ENCODE data around the gene ARVCF. TPM values are rescaled to one million over a fixed set of nuclear protein-coding genes. Genes with fewer than 3 reads are reported as not detected.

The ARVCF gene
- total RNA-seq, 1 donor from 2014 or later: 74.5 TPM

DNA sequence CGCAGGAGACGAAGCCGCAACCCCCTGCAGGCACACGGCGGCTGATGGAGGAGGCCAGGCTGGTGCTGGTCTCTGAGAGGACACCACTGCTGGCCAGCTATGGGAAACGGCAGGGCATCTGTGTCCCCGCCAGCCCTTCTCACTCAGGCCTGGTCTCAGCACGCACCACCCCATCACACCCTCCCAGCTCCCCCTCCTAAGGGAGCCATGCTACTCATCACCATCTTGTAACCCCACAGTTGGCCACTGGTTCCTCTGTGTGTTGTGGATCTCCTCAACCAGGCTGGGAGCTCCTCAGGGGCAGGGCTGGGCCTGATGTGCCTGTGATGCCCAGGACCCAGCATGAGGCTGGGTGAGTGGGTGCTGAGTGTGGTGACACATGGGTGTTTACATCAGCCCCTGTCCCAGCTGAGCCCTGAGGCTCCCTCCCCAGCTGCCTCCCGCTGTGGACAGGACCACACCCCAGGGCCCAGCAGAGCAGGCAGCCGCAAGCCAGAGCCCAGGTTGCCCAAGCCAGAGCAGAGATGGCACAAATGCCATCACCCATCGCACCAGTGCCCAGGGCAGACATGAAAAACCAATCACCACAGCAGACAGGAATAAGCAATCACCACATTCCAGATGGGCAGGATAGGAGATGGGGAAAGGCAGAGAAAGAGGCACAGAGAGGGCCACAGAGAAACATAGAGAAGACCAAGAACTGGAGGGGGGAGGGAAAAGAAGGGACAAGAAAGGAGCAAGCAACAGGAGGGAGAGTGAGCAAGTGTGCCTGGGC lies 8.2 kb downstream of the ARVCF start:
- Histone ChIP-seq H3K4me3 (ENCODE audit: low read depth, low read length) (no peak overlapping the region), H3K27me3 (ENCODE audit: control insufficient read depth, insufficient read depth, low read length) (no peaks in the 10 kb centered on the region), H3K36me3 (ENCODE audit: control insufficient read depth, insufficient read depth, low read length) (no peaks in the 10 kb centered on the region)
- no peak for DNase-seq (ENCODE audit: low read depth)
- TF ChIP-seq, protein P1, sequence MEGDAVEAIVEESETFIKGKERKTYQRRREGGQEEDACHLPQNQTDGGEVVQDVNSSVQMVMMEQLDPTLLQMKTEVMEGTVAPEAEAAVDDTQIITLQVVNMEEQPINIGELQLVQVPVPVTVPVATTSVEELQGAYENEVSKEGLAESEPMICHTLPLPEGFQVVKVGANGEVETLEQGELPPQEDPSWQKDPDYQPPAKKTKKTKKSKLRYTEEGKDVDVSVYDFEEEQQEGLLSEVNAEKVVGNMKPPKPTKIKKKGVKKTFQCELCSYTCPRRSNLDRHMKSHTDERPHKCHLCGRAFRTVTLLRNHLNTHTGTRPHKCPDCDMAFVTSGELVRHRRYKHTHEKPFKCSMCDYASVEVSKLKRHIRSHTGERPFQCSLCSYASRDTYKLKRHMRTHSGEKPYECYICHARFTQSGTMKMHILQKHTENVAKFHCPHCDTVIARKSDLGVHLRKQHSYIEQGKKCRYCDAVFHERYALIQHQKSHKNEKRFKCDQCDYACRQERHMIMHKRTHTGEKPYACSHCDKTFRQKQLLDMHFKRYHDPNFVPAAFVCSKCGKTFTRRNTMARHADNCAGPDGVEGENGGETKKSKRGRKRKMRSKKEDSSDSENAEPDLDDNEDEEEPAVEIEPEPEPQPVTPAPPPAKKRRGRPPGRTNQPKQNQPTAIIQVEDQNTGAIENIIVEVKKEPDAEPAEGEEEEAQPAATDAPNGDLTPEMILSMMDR (IDR thresholded peaks at IDR 0.05; ENCODE audit: insufficient read depth, low read length, poor library complexity, severe bottlenecking): no peak

DNA sequence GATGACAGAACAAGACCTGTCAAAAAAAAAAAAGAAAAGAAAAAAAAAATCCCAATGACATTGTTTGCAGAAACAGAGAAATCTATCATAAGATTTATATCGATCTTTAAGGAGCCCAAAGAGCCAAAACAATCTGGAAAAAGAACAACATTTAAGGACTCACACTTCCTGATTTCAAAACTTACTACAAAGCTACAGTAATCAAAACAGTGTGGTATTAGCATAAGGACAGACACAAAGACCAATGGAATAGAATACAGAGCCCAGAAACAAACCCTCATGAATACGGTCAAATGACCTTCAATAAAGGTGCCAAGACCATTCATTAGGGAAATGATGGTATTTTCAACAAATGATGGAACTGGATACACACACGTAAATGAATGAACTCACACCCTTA lies 12.2 kb downstream of the ARVCF start:
- H3K36me3 ChIP-seq (ENCODE audit: control insufficient read depth, insufficient read depth, low read length): no peaks in the 10 kb centered on the region
- H3K4me3 ChIP-seq (ENCODE audit: low read depth, low read length): no peak overlapping the region
- no peaks in the 10 kb centered on the region for H3K27me3 ChIP-seq (ENCODE audit: control insufficient read depth, insufficient read depth, low read length)
- TF ChIP-seq, protein P1 (IDR thresholded peaks at IDR 0.05; ENCODE audit: insufficient read depth, low read length, poor library complexity, severe bottlenecking): no peak
- DNase-seq (ENCODE audit: low read depth): no peak

DNA sequence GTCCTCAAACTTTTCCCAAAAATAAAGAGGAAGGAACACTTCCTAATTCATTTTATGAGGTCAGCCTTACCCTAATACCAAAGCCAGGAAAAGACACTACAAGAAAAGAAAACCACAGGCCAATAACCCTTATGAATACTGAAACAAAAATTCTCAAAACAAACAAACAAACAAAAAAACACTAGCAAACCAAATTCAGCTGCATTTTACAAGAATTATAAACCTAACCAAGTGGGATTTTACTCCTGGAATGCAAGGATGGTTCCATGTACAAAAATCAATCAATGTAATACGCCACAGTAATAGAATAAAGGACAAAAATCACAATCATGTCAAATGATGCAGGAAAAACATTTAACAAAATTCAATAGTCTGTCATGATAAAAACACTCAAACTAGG lies 13.3 kb downstream of the ARVCF start:
- no peak overlapping the region for H3K4me3 ChIP-seq (ENCODE audit: low read depth, low read length)
- no peaks in the 10 kb centered on the region for H3K27me3 ChIP-seq (ENCODE audit: control insufficient read depth, insufficient read depth, low read length)
- DNase-seq (ENCODE audit: low read depth): no peak
- TF ChIP-seq, protein P1 (IDR thresholded peaks at IDR 0.05; ENCODE audit: insufficient read depth, low read length, poor library complexity, severe bottlenecking): no peak
- H3K36me3 ChIP-seq (ENCODE audit: control insufficient read depth, insufficient read depth, low read length): no peaks in the 10 kb centered on the region

DNA sequence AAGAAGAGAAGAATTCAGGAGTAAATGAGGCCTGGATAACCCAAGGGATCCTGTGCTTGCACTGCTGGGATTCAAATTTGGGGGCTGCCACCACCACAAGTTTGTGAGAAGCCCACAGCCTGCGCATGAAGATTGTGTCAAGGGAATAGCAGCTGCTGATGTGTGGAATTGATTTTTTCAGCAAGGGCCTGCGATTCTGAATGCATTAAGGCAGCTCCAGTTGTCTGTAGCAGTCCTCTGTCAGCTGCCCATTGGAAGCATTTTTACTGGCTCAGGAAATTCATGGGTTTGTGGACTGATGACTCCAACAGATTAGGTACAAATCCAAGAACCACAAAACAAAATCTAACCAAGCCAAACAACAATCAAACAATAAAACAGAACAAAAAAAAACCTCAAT lies 14.0 kb downstream of the ARVCF start:
- DNase-seq (ENCODE audit: low read depth): no peak
- H3K27me3 ChIP-seq (ENCODE audit: control insufficient read depth, insufficient read depth, low read length): no peaks in the 10 kb centered on the region
- no peak overlapping the region for H3K4me3 ChIP-seq (ENCODE audit: low read depth, low read length)
- H3K36me3 ChIP-seq (ENCODE audit: control insufficient read depth, insufficient read depth, low read length): no peaks in the 10 kb centered on the region
- TF ChIP-seq, protein P1 (IDR thresholded peaks at IDR 0.05; ENCODE audit: insufficient read depth, low read length, poor library complexity, severe bottlenecking): no peak

DNA sequence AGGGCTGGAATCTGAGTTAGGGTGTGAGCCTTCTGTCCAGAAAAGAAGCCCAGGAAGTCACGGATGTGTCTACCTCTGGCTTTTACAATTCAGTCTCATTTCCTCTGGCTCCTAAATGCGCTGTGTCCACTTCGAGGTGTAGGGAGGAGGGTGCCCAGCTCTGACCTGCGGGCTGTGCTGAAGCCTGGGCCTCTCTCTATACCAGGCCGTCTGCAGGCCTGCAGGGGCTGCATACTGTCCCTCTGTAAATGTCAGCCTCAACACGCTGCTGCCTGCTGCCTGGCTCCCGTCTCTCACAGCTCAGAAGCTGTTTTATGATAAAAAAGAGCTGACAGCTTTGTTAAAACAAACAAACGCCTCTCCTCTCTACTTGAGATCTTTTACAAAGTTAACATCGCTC lies 14.5 kb downstream of the ARVCF start:
- Histone ChIP-seq H3K36me3 (ENCODE audit: control insufficient read depth, insufficient read depth, low read length) (no peaks in the 10 kb centered on the region), H3K4me3 (ENCODE audit: low read depth, low read length) (no peak overlapping the region), H3K27me3 (ENCODE audit: control insufficient read depth, insufficient read depth, low read length) (no peaks in the 10 kb centered on the region)
- no peak for DNase-seq (ENCODE audit: low read depth)
- TF ChIP-seq, protein P1 (IDR thresholded peaks at IDR 0.05; ENCODE audit: insufficient read depth, low read length, poor library complexity, severe bottlenecking): no peak

All from kidney epithelial cell (primary cell).